Stromal cell of bone marrow (primary cell): ENCODE measurements around the gene HGFAC.

Source experiments
- DNase-seq: peaks from one replicate; pipeline ENCODE4 v3.0.0-alpha.2; 2012; ENCODE audit warnings: low read depth

HGFAC gene

DNA sequence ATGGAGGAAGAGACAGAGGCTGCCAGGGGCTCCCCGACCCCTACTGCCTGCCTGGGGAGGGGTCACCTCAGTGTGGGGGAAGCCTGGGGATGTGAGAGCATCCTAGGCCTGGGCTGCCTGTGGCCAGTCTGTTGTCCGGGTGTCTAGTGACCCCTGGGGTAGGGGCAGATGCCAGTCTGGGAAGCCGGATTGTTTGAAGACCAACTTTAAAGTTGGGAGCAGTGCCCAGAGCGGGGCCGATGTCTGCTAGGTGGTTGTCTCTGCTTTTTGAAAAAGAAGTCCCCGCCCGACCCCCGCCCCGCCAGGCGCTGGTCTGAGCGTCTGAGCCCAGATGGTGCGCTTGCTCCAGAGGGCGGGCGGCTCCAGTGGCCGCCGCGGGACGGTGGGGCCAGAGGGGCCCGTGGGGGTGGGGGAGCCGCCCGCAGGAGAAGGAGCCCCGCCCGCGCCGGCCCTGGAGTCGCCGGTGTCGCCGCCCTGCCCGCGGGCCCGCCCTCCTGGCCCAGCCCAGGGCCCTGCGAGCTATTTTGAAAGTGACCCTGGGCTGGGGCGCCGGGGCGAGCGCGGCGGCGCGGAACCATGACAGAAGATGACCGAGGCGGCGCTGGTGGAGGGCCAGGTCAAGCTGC is 21.1 kb downstream of the HGFAC start, which contains the start of gene DOK7:
Gene DOK7 (plus strand): TSS at position 517 of the 626 bp plus-strand sequence. CDS start 70 bp downstream, at position 587.
- no peak for DNase-seq

DNA sequence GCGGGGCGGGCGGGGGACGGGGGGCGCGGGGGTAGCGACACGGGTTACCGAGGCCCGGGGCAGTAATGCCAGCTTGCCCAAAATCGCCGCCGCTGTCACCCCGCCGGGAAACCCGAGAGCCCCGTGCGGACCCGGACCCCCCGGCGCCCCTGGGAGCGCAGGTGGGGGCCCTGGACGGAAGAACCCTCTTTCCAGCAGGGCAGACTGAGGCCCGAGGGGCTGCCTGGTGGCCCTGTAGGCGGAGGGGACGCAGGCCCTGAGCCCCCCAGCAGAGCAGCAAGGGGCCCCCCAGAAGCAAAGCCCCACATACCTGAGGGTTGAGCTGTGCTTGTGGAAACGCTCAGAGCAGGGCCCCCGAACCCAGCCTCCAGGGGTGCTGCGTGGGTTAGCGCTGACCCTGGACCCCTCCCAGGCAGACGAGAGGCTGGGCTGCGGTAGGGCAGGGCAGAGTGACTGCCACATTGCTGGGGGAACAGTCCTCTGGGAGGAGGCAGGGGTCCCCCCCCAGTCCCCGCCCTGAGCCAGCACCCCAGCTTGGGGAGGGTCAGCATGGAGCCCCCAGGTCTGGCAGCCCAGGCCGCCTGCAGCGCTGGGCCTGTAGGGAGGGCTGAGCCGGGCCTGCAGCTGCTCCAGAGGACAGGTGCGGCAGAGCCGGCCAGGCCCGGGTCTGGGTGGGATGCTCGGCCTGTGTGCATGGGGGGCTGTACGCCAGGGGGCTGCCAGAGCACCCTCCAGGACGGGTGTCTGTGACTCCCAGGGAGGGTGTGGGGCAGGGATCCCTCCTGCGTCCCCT is 22.0 kb downstream of the HGFAC start:
- no peak for DNase-seq

DNA sequence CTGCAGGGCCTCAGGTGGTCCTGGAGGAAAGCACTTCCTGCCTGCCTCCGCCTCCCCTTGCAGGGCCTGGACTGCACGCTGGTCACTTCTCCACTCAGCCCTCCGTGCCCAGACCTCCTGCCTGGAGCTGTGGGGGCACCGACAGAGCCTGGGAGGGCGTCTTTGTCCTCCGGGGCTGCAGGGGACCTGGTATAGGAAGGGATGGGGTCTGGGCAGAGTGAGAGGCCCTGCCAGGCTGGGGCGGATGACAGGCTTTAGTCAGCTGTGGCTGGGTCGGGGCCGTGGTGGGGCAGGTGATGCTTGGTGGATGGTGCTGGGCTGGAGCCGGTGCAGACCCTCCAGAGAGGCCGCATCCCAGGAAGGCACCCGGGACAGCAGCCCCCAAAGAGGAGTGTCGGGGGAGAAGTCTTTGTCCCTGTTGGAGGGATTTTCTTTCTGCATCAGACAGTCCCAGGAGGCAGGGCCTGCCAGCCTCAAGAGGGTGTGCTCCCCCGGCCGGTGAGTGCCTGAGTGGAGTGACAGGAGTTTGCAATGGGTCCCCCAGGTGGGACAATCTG is 22.7 kb downstream of the HGFAC start:
- no peak for DNase-seq

DNA sequence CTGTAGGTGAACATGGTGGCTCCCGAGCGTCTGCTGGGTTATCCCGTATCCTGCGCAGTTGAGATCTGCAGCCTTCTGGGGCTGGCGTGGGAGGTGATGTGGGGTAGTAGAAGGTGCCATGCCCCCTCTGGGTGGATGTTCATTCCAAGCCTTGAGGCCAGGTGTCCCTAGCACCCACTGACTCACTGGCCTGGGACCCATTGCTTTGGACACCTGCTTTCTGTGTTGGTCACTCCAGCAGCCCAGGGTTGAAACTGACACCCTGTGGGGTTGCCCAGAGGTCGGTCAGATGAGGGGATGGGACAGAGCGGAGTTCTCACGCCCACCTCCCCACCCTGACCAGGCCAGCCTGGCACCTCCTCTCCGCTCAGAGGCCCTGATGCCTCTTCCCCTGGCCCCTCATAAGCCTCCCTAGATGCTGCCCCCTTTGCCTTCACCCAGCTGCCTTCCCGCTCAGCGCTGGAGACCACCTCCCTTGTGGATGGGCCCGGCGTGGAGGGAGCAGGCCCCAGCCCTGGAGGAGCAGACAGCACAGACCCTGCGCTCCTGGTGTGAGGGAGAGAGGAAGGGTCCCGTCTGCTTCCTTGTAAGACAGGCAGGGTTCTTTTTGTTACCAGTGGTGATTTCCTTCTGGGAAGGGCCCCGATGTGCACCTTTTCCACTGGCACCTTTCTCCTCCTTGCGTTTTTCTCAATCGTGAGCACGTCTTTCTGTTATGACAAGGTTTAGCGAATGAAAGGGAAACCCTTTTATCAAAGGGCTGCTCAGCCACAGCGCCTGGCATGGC is 23.3 kb downstream of the HGFAC start:
- no peak for DNase-seq

DNA sequence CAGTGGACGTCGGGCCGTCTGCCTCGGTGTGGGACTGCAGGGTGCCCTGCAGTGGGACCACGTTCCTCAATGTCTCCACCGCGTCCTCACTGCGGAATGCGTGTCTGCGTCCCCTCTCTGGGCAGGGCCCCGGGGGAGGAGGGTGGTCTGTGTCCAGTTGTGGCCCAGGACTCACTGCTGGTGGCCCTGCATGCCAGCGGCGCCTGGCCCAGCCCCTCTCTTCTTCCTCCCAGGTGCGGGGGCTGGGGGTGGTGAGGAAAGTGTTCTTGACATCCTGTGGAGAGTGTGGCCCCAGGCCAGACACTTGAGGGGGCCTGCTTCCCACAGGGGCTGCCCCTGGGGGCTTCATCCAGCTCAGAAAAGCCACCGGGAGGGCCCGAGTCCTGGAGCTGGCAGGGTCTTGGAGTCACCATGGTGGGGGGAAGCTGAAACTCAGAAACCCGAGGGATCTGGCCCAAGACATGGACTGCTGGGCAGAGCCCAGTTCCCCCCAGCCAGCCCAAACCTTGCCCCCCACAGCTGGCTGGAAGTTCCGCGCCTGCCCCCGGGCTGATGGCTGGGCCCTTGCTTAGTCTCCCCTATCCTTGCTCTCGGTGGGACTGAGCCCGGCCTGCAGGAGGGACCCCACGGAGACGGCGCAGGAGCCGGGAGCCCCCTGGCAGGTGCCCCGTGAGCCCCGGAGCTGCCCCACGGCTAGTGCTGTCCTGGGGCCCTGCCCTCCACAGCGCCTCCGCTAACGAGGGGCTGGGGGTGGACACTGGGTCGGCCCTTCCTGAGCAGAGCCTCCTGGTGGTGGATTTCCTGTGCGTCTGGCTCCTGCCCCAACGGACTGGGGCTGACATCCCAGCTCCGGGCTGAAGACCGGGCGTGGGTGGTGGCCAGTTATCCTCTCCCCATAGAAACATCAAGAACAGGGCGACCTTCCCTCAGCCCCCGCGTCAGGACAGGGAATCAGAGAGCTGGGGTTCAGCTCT is 24.2 kb downstream of the HGFAC start:
- no peak for DNase-seq

DNA sequence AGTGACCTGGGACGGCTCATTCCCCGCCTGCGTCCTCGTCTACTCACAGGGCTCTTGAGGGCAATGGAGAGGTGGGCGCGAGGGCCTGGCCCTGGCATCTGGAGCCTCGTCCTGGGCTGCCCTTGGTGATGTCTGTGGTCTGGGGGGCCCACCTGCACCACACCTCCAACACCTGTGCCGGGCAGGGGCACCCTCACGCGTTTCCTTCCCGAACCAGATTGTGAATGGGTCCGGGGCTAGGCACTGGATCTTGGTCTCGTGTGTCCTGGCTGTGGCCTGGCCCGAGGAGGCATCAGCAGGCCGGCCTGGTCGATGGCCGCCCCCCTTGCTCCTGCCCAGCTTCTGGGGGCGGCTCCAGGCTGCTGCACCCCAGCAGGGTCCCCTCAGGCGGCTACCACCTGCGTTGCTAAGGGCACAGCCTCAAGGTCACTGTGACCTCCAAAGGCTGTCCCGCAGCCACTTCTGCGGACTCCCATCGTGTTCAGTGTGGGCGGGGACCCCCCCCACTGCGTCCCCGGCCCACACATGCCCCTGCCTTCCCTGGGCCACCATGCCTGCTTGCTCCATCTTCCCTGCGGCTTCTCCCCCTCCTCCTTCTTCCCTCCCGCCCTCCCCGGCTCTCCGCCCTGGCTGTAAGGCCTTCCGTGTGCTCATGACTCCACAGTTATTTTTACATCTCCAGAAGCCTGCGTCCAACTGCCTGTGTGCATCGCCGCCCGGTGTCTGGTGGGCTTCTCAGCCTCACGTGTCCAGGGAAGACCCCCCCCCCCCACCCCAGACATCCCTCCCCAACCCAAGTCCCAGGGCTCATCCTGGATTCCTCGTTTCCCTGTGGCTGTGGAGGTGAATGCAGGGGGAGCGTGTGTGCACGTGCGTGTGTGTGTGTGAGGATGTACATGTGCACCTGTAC is 25.2 kb downstream of the HGFAC start:
- DNase-seq, result no peak

DNA sequence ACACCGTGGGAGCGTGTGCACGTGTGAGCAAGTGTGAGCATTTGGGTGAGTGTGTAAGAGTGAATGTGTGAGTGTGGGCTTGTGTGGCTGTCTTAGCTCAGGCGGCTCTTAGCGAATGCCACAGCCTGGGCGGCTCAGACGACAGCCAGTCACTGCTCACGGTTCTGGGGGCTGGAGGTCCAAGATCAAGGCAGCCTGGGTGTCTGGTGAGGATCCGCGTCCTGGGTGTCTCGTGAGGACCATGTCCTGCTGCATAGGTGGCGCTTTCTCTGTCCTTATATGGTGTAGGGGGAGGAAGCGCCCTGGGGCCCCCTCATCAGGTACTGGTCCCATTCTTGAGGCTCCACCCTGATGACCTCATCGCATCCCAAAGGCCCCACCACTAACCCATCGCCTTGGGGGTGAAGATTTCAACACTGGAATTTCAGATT is 25.8 kb downstream of the HGFAC start:
- no peak for DNase-seq

DNA sequence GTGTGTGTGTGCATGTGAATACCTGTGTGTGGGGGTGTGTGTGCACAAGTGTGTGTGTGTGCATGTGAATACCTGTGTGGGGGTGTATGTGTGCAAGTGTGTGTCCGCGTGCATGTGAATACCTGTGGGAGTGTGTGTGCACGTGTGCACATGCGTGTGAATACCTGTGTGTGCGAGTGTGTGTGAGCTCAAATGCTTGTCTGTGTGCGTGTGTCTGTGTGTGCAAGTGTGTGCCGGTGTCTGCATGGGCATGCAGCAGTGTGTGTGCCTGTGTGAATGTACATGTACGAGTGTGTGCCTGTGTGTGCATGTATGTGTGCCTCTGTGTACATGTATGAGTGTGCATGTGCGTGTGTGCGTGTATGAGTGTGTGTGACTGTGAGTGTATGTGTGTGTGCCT is 26.4 kb downstream of the HGFAC start:
- no peak for DNase-seq

DNA sequence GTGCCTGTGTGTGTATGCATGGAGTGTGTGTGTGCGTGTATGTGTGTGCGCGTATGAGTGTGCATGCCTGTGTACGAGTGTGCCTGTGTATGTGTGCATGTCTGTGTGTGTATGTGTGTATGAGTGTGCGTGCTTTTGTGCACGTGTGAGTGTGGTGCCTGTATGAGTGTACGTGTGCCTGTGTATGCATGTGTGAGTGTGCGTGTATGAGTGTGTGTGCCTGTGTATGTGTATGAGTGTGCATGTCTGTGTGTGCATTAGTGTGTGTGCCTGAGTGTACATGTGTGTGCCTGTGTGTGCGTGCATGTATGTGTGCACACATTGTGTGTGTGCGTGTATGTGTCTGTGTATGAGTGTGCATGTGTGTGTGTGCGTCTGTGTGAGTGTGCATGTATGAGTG is 27.0 kb downstream of the HGFAC start:
- no peak for DNase-seq

DNA sequence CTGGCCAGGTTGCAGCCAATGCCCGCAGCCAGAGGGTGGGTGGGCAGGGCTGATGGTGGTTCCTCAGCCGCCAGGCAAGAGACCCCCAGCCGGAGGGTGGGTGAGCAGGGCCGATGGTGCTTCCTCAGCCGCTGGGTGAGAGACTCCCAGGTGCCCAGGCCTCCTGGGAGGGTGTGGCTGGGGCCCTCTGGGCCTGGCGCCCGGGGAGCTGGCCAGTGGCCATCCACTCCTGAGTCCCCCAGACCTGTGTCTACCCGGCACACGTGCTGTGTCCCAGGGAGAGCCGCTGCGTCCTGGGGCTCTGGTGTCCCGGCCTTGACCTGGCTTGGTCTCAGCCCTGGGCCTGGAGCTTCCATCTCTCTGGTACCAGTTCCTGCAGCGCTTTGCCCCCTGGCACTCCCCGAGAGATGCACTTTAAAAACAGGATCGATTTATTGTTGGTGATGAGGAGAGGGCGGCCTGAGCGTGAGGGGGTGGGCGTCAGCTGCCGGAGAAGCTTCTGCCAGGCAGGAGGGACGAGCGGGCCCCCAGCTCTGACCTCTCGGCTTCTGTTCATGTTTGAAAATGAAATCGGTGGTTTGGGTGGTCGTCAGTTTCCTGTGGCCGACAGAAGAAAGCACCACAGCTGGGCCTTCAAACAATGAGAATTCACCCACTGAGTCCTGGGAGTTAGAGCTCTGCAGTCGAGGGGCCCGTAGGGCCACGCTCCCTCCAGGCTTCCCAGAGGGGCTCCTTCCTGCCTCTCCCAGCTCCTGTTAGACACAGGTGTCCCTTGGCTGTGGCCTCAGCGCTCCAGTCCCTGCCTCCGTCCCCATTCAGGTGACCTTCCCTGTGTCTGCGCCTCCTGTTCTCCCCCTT is 27.8 kb downstream of the HGFAC start:
- no peak for DNase-seq

DNA sequence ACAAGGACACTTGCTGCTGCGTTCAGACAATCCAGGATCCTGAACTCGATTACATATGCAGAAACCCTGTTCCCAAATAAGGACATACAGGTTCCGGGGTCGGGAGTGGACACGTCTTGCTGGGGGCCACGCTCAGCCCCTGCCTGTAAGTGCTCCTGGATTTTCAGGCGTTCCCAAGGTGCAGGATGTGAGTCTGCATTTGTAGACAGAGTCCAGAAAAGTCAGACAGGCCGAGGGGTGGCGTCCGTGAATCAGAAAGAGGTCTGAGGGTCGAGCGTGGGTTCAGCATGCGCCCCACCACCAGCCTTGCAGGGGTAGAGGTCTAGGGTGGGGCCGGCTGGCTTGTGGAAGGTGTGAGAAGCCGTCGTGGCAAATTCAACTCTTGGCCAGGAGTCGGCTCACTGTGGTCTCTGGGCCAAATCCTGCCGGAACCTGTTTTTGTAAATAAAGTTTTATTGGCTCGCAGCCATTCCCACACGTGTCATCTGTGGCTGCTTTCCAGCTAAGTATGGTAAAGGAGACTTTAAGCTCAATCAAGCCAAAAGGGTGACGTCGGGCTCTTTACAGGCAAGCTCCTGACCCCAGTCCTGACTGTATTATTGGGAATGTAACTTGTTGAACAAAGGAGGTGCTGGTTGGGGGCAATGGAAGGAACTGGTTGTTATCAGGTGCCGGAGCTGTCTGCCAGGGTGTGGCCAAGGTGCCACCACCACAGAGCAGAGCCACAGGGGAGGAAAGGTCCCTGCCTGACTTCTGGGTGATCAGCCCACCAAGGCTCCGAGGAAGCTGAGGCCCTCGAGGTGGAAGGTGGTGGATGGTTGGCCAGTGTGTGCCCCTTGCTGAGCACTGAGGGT is 28.7 kb downstream of the HGFAC start:
- no peak for DNase-seq

DNA sequence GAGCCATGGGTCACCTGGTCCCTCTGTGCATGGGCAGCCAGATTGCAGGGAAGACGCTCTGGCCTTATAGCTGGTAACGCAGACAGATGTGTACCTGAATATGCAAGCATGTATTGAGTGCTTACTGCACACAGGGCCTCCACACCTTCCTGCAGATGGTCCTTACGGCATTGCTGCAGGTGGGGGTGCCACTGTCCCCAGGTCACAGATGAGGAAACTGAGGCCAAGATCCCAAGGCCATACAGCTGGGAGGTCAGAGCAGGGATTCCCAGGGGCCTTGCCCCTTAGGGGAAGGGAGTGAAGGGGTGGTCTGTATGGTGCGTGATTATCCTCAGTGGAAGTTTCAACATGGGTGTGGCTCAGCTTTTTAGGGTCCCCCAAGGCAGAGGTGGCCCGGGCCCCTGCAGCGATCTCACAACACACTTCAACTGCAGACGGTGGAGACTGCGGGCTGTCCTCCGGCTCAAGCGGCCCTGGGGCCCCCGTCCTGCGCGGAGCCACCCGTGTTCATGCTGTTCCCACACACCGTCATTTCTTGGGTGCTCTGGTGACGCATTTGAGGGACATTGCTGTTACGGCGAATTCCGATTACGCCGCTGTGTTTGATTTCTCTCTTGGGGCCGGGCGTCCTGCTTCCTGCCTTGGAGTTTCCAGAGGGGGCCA is 29.5 kb downstream of the HGFAC start:
- no peak for DNase-seq

DNA sequence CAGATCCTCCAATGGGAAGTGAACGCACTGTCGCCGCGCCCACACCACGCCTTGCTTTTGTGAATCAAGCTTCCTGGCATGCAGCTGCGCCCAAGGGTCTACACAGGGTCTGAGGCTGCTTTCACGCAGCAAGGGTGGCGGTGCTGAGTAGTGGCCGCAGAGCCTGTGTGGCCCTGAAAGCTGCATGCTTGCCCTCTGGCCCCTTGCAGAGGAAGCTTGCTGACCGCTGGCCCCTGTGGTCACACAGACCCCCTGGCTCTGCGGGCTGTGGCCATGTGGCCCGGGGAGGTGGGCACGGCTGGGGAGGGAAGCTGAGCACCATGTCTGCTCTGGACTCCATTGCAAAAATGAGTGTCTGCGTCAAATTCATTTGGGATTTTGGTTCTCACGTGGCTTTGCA is 30.1 kb downstream of the HGFAC start:
- no peak for DNase-seq

DNA sequence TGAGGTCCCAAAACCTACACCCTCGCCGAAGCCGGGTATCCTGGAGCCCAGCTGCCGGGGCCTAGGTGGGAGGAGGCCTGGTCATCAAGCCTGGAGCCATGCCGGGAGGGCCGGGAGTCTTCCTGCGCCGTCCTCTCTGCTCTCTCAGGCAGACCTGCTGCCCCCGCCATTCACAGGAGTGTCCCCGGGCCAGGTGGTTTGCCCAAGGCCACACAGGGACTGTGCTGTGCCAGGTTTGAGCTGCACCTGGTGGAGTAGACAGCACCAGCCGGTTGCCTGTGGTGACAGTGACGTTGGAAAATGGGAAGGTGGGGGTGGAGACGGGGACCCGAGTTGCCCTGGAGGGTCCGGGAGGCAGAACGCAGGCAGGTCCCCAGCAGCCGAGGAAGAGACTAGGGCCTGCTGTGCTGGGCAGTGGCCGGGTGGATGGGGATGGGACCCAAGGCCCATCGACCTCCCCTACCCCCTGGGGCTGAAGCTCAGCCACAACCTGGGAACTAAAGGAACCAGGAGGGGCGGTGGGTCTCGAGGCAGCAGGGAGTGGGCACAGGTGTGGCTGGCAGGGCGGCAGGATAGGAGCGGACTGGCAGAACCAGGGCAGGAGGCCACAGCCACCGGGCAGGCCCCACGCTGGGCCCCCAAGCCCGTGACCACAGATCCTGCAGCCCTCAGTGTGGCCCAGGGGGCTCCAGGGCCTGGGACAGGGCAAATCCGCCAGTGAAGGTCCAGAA is 30.8 kb downstream of the HGFAC start:
- DNase-seq, result no peak

DNA sequence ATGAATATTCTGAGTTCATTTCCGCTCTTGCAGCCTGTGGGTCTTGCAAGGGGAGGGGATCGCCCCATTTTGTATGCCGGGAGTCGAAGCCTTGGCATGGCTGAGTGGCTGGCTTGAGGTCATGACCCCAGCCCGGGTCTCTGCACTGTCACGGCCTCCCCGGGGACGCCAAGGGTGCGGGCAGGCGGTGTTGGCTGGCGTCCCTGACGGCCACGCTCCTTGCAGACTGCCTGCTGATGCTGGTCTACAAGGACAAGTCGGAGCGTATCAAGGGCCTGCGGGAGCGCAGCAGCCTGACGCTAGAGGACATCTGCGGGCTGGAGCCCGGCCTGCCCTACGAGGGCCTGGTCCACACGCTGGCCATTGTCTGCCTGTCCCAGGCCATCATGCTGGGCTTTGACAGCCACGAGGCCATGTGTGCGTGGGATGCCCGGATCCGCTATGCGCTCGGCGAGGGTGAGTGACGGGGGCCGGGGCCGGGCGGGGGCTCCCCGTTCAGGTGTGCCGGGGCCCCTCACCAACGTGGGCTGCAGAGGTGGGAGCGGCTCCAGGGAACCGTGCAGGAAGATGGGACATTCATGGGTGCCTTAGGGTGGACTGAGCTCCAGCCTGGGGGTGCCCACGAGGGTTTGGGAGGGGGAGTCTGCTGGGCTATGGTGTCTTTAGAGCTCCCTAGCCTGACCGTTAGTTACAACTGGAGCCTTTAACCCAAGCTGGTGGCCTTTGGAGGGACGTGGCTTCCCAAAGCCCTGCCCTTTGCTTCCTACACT is 31.6 kb downstream of the HGFAC start:
- no peak for DNase-seq
